Cardiac fibroblast (primary cell): ENCODE measurements around the gene BBLN.
A peak's percentile ranks its signal among the peaks of the same experiment; 100 is the strongest.

Source experiments
- DNase-seq, 2 donors: peaks; one replicate each; pipeline versions ENCODE4 v3.0.0 to v3.0.0-alpha.2; 2010; ENCODE audit warnings: low read depth in 2 of 2
- H3K4me3 ChIP-seq, 2 donors: replicated peaks in 1 of 2; 1 replicate in 1 of 2; 2 replicates in 1 of 2; pipeline ENCODE4 v1.5.1; 2011; ENCODE audit warnings: low read depth in 2 of 2, low read length in 2 of 2, mild to moderate bottlenecking in 2 of 2, moderate library complexity in 1 of 2
- CTCF ChIP-seq: IDR thresholded peaks from one replicate; pipeline ENCODE4 v1.5.1; 2011; ENCODE audit warnings: low read depth, mild to moderate bottlenecking, low read length, inconsistent platforms

The BBLN gene

GRCh38 chr9:128187361-128187760 lies 27.3 kb downstream of the BBLN start:
- DNase-seq: no peak
- TF ChIP-seq CTCF: no peak
- no peak overlapping the region for H3K4me3 ChIP-seq

GRCh38 chr9:128188209-128188608 lies 28.1 kb downstream of the BBLN start:
- no peak for TF ChIP-seq CTCF
- DNase-seq: no peak
- H3K4me3 ChIP-seq: no peak overlapping the region

GRCh38 chr9:128190013-128190412 lies 29.9 kb downstream of the BBLN start:
- no peak overlapping the region for H3K4me3 ChIP-seq
- no peak for TF ChIP-seq CTCF
- no peak for DNase-seq

GRCh38 chr9:128190516-128191405 lies 30.7 kb downstream of the BBLN start:
- TF ChIP-seq CTCF: no peak
- DNase-seq: peak in 1 of 2 donors; percentile 6
- peak overlapping the region; percentile 76 to 83 for H3K4me3 ChIP-seq

GRCh38 chr9:128191406-128192046 lies 31.5 kb downstream of the BBLN start, which contains the start of gene CIZ1:
Gene CIZ1 (minus strand): TSS chr9:128191572. CDS start chr9:128190857, 715 bp downstream.
- peak; percentile 77 to 86 for DNase-seq
- peak; percentile 20 for TF ChIP-seq CTCF
- H3K4me3 ChIP-seq: peak within 1 kb of the TSS; percentile 76 to 83

GRCh38 chr9:128192601-128193371 lies 32.7 kb downstream of the BBLN start:
- peak; percentile 88 to 93 for DNase-seq
- TF ChIP-seq CTCF: no peak
- peak overlapping the region in 1 of 2 donors; percentile 83 for H3K4me3 ChIP-seq
